RKO (cell line): ENCODE measurements around the gene SLC16A2.
"Not testable (repeated sequence)": the region's sequence is repeated elsewhere in the genome, so short reads cannot be mapped to it uniquely, and the experiment has no call there.

ENCODE experiments used
- DNase-seq: peaks from one replicate; pipeline ENCODE4 v3.0.0-alpha.2; 2016; ENCODE audit warnings: low spot score

Gene SLC16A2

GRCh38 chrX:74446876-74447275 is 25.6 kb downstream of the SLC16A2 start:
- DNase-seq, result no peak

DNA sequence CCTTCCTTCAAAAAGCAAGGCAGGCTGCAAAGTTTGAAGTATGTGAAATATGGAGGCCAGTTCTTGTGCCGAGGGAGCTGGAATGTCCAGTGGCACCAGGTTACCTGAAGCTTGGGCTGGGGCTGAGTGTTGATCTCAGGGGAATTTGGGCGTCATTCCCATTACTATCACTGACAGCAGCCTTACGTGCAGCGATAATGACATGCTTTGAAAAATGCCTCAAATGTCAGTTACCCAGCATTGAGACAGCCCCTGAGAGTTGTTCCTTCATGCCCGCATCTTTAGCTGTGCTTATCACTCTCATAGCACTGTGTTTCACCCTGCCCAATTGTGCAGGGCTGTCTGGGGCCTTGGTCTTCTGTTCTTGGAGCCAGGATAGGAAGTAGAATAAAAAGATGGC is 27.4 kb downstream of the SLC16A2 start:
- no peak for DNase-seq

GRCh38 chrX:74449322-74449936 is 28.1 kb downstream of the SLC16A2 start:
- DNase-seq, result no peak

- DNase-seq, result peak; percentile 53
These were observed 28.6 kb downstream of the SLC16A2 start for GRCh38 chrX:74449937-74450330.

DNA sequence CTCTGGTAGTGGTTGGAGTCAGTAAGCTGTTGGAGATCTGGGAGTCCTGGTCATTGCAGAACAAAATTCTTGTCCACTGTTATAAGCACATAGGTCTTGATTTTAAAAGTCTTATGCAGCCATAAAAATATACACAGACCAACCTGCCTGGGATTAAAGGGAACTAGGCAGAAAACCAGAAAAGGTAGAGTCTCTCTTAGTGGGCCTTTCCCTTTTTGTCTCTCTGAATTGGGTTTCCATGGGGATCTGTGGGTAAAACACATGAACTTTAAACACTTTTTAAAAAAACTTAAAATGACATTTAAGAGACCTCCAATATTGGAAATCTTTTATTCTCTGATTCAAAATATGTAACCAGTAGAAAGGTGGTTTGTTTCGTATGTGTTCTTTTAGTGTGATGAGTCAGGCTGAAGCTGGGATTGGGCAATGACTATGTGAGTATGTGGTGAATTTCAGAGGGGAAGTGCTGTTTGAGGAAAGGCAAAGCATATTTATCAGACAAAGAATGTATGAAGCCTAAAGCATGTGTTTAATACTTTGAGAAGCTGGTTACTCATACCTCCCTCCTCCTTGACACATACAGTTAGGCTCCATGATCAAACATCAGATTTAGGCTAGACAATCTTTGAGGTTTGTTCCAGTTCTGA is 29.6 kb downstream of the SLC16A2 start:
- DNase-seq, result peak; percentile 80

GRCh38 chrX:74451450-74452198 is 30.3 kb downstream of the SLC16A2 start:
- no peak for DNase-seq

DNA sequence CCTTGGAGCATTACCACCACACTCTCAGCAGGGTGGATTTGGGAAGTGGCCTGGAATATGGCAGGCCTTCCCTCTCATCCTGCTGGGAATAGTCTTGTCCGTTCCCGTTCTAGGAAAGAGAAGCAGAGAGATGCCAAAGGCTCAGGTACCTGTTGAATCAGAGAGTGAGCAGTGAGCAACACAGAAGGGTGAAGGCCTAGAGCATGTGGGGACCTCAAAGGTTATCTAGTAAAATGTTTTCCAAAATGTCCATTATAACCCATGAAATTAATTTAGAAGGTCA is 30.8 kb downstream of the SLC16A2 start:
- no peak for DNase-seq

GRCh38 chrX:74453178-74453577 is 31.9 kb downstream of the SLC16A2 start:
- DNase-seq, result no peak

DNA sequence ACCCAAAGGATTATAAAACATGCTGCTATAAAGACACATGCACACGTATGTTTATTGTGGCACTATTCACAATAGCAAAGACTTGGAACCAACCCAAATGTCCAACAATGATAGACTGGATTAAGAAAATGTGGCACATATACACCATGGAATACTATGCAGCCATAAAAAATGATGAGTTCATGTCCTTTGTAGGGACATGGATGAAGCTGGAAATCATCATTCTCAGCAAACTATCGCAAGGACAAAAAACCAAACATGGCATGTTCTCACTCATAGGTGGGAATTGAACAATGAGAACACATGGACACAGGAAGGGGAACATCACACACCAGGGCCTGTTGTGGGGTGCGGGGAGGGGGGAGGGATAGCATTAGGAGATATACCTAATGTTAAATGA is 32.9 kb downstream of the SLC16A2 start:
- not testable (repeated sequence) for DNase-seq

GRCh38 chrX:74458736-74459135 is 37.4 kb downstream of the SLC16A2 start:
- DNase-seq, result peak; percentile 44

- DNase-seq, result no peak
These were observed 40.1 kb downstream of the SLC16A2 start for GRCh38 chrX:74461384-74461783.

GRCh38 chrX:74464722-74465121 is 43.4 kb downstream of the SLC16A2 start:
- DNase-seq, result no peak

- no peak for DNase-seq
These were observed 44.1 kb downstream of the SLC16A2 start for GRCh38 chrX:74465424-74465823.

- DNase-seq, result no peak
These were observed 46.4 kb downstream of the SLC16A2 start for GRCh38 chrX:74467656-74468055.

- DNase-seq, result not testable (repeated sequence)
These were observed 51.8 kb downstream of the SLC16A2 start for GRCh38 chrX:74473116-74473515.

- no peak for DNase-seq
These were observed 69.0 kb downstream of the SLC16A2 start for GRCh38 chrX:74490247-74490646.

- no peak for DNase-seq
These were observed 71.5 kb downstream of the SLC16A2 start for GRCh38 chrX:74492720-74493201.

DNA sequence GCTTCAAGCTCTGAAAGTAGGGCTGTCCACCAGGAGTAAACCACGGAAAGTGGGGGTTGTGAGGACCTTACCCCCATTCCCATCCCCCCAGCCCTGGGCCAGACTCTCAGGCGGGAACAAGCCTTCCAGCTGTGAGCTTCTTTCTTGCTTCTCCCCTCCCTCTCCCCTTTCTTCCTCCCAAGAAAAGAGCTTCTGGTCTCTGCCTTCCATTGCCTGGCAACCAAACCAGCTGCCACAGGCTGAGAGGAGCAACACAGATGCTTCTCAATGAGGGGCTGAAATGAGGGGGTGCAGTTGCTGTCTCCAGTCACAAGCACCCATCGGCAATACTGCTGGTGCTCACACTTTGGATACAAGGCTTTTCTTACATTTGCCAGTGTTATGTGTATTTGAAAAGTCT is 72.5 kb downstream of the SLC16A2 start:
- DNase-seq, result no peak

DNA sequence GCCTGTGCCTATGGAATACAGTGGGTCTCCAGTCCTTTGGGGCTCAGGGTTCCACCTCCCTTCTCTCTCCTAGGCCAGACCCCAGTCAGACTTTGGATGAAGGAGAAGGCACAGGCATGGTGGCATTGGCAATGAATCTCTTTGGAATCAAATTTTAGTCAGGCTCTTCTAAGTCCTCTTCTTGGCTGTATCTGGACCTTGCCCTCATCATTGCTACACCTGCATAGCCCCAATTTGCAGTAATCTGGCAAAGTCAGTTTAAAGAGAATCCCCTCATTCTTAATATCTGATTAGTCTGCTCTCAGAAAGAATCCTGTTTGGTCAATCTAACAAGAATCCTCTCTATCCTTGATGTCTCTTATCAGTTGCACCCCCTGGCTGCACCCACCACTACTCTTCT is 77.6 kb downstream of the SLC16A2 start:
- DNase-seq, result no peak

- no peak for DNase-seq
These were observed 78.8 kb downstream of the SLC16A2 start for GRCh38 chrX:74500067-74500466.

GRCh38 chrX:74500555-74500954 is 79.3 kb downstream of the SLC16A2 start:
- DNase-seq, result no peak

GRCh38 chrX:74505437-74505836 is 84.1 kb downstream of the SLC16A2 start:
- no peak for DNase-seq

DNA sequence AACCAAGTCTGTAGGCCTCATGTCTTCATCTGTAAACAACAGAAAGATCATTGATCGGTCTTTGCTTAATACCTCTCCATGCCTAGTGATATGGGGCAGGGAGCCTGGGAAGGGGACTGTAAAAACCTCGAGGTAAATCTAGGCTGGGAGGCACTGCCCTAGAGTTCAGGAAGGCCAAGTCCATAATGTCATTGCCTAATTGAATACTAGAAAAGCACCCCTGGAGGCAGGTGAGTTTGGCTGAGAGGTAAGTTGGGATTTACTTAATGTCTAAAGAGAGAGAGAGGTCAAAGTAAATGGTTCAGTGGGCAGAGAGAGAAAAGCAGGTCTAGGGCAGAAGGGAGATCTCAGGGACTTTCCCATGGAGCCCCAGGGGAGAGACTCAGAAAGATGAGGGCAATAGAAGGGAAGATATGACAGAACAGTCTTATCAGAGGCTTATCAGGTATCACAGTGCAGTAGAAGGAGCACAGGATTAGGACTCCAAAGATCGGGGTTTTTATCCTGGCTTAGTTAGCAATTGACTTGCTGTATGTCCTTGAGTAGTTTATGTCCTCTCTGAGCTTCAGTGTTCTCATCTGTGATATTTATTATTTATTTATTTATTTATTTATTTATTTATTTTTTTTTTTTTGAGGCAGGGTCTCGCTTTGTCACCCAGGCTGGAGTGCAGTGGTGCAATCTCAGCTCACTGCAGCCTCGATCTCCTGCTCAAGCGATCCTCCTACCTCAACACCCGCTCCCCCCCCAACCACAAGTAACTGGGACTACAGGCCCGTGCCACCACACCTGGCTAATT is 85.2 kb downstream of the SLC16A2 start:
- DNase-seq, result no peak
